Raji (cell line): ENCODE data around the gene FKBP1C.
"Not testable (repeated sequence)": the region's sequence is repeated elsewhere in the genome, so short reads cannot be mapped to it uniquely, and the experiment has no call there.

Experiments used
- POLR2A ChIP-seq: IDR thresholded peaks from 2 replicates; pipeline ENCODE4 v1.6.1; 2011; ENCODE audit warnings: low read depth, low read length, control low read depth; ENCODE audit not compliant: insufficient read depth

Gene FKBP1C

GRCh38 chr6:63211343-63211742 is at the start of gene FKBP1C:
FKBP1C (plus strand) TSS chr6:63211469.
- TF ChIP-seq POLR2A = not testable (repeated sequence)

DNA sequence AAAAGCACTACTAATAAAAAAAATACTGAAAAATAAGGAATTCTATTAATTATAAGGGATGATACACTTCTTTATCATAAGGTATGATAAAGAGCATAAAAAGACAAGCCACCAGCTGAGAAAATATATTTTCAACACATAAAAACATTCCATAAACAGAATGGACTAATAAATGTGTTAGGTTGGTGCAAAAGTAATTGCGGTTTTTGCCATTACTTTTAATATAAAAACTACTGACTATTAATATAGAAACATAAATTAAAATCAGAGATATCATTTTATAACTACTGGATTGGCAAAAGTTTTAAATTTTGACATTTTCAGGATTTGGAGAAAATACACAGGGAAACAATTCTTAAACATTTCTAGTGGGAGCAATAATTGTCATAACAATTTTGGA is 37.1 kb upstream of the FKBP1C start:
- TF ChIP-seq POLR2A = no peak

DNA sequence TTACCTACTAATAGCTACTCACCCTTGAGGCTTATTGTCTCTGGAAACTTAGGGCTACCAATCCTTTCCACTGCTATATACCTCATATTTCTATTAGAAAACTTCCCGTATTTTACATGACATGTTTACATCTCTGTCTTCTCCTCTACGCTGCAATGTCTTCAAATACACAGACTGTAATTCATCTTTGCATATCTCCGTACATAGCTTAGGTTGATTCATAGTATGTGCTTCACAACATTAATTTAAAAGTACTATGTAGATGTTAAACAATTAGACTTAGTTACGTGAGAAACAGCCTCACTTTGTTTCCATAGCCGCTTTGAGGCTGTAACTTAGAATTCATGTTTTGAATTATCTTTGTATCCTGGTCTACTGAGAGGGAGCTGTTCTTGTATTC is 35.1 kb upstream of the FKBP1C start:
- TF ChIP-seq POLR2A = no peak

DNA sequence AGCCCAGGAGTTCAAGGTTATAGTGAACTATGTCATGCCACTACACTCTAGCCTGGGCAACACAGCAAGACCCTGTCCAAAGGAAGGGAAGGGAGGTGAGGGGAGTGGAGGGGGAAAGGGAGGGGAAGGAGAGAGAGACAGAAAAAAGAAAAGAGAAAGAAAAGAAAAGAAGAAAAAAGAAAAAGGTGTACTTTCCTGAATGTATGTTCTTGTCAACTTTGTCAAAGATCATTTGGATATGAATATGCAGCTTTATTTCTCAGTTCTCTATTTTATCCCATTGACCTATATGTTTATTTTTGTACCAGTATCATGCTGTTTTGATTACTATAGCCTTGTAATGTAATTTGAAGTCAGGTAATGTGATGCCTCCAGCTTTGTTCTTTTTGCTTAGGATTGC is 30.9 kb upstream of the FKBP1C start:
- no peak for TF ChIP-seq POLR2A

- no peak for TF ChIP-seq POLR2A
Measured at GRCh38 chr6:63186970-63187369, 24.3 kb upstream of the FKBP1C start.

DNA sequence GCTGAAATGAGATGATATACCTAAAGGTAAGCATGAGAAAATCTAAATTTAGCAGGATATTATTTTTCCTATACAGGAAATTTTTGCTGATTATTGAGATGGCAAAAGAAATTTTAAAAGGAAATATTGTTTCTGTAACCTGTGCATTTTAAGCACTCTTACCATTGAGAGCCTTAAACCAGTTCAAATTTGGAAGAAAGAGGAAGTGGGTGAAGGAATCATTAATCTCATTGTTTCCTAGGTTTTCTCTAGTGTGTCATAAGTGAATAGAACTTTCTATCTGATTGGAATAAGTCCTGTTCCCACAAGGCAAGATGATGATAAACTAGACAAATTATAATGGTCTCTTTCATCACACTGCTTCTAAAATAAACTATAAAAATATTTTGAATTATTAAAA is 22.4 kb upstream of the FKBP1C start:
- no peak for TF ChIP-seq POLR2A

DNA sequence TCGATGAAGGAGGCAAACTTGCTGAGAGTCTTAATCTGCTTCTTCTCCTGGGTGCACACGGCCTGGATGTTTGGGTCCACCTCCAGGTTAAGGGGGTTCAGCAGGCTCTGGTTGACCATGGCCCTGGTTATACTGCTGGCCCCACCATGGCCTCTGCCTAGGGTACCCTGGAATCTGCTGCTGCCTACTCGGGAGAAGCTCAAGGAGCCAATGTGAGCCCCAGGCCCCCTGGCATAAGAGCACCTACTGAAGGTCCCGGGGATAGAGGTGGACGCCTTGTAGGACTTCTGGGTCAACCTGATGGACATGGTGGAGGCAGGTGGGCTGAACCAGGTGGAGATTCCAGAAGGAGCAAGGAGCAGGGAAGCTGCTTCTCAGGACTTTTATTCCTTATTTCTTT is 17.9 kb upstream of the FKBP1C start:
- TF ChIP-seq POLR2A = no peak

DNA sequence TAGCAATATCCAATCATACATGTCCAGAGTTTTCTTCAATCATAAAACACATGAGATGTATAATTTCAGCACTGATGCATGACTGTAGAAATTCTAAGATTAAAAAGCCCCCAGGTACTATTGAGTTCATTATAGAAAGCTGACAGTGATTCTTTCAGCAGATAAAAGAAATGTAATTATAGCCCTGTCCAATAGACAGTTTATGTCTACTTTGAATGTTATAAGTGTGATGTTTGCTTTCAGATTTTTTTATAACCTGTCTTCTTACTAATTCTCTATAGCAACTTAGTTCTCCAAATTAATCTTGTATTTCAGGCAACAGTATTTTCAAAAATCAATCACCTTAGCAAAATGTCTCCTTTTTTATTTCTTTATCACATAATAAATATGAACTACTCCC is 13.5 kb upstream of the FKBP1C start:
- no peak for TF ChIP-seq POLR2A

- TF ChIP-seq POLR2A = no peak
Measured at GRCh38 chr6:63213325-63213724, 2.1 kb downstream of the FKBP1C start.

DNA sequence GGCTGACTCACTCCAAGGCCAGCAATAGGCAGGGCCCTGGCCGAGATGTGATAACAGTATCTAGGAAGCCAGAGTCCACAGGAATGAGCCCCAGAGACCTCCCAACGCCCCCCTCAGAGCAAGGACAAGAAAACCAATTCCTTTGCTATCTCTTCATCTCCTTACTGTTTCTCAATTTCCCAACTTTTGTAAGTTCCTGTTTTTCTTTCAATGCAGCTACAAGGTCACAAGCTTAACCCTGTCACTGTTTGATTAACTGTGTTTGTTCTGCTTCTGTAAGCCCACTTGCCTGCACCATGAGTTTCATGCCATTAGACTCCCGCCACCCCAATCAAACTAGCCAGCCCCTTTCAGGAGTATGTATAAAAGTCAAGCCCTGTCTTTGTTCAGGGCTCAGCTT is 3.5 kb downstream of the FKBP1C start:
- TF ChIP-seq POLR2A = no peak

- TF ChIP-seq POLR2A = no peak
Measured at GRCh38 chr6:63224179-63224578, 12.9 kb downstream of the FKBP1C start.

- no peak for TF ChIP-seq POLR2A
Measured at GRCh38 chr6:63236398-63236817, 25.1 kb downstream of the FKBP1C start.

DNA sequence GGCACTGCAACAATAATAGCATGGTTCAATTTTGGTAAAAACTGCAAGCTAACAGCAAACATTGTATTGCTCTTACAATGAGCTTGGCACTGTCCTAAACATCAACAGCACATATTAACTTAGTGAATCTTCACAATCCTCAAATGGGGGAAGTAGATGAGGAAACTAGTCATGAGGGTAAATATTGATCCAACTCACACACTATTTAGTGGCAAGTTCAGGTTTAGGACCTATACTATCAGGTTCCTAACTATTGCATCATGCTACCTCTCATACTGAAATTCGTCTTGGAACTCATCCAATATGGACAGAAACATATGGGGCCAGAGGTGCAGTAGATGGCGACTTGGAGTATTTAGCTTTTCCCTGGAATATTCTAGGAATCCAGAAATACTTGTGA is 34.2 kb downstream of the FKBP1C start:
- no peak for TF ChIP-seq POLR2A

- TF ChIP-seq POLR2A = no peak
Measured at GRCh38 chr6:63245909-63246308, 34.6 kb downstream of the FKBP1C start.

GRCh38 chr6:63246581-63246980 is 35.3 kb downstream of the FKBP1C start:
- no peak for TF ChIP-seq POLR2A

GRCh38 chr6:63249875-63250482 is 38.7 kb downstream of the FKBP1C start:
- TF ChIP-seq POLR2A = no peak

DNA sequence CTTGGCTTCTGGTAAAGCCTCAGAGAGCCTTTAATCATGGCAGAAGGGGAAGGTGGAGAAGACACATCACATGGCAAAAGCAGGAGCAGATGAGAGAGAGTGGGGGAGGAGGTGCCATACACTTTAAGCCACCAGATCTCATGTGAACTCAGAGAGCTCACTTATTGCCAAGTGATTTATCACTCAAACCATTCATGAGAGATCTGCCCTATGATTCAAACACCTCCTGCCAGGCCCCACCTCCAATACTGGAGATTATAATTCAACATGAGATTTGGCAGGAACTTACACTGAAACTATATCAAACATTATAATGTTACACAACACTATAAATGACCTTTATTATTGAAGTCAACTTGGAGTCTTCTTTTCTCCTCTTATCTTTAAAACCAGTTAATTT is 47.9 kb downstream of the FKBP1C start:
- TF ChIP-seq POLR2A = no peak

GRCh38 chr6:63261820-63262219 is 50.6 kb downstream of the FKBP1C start:
- TF ChIP-seq POLR2A = no peak
